ENCODE results near the gene PKP3. TPM values are rescaled to one million over a fixed set of nuclear protein-coding genes. Genes with fewer than 3 reads are reported as not detected.
A peak's percentile ranks its signal among the peaks of the same experiment; 100 is the strongest.

The PKP3 gene
- total and polyA plus RNA-seq, 2 donors, result 7.7 to 26.5 TPM

DNA sequence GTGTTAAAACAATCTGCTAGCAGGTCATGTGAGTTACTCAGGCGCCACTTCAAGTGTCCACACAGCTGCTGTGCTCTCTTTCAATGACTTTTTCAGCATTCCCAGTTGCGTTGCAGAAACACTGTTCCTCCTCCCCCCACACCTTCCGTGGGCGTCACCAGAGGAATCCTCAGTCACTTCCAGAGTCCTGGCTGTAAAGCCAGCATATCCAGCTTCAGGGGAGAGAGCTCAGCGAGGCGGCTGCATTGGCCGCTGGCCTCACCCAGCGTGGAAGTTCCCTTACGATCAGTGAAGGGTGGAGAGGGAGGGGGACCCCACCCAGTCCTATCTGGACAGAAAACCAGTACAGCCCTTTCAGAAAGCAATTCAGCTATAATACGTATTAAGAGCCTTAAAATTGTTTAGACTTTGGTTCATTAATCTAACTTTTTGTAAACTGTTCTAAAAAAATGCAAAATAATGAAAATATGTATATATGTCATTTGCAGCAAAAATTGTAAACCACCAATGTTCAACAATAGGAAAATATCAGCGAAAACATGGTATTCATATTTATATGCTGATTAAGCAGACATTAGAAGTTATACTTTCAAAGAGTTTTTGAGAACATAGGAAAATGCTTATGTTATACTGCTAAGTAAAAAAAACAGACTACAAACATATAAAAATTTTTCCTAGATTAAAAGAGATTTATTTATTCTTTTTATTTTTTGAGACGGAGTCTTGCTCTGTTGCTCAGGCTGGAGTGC, 50.6 kb downstream of the PKP3 start:
- DNase-seq (ENCODE audit: low read depth in 6 of 9, low spot score in 9 of 9), result no peak
- H3K36me3 ChIP-seq (ENCODE audit: control insufficient read depth in 2 of 2, insufficient read depth in 2 of 2, low read length in 1 of 2), result no peaks in the 10 kb centered on the region
- H3K4me1 ChIP-seq (ENCODE audit: control insufficient read depth in 2 of 2, insufficient read depth in 2 of 2, low read length in 2 of 2), result peaks cover 12 to 33% of the 10 kb centered on the region in 2 donors
- 73% methylated on average over 12 of the region's 12 CpGs for WGBS
- no peak overlapping the region for H3K27ac ChIP-seq (ENCODE audit: low read depth in 1 of 2, low read length in 1 of 2)
- peaks cover 0 to 25% of the 10 kb centered on the region in 2 donors for H3K27me3 ChIP-seq (ENCODE audit: control insufficient read depth in 2 of 2, insufficient read depth in 1 of 2, low read length in 1 of 2)
- H3K9me3 ChIP-seq (ENCODE audit: control insufficient read depth in 2 of 2, insufficient read depth in 1 of 2, low read length in 1 of 2), result peaks cover 0 to 7% of the 10 kb centered on the region in 2 donors
- H3K4me3 ChIP-seq (ENCODE audit: low read length in 2 of 2), result no peak overlapping the region

DNA sequence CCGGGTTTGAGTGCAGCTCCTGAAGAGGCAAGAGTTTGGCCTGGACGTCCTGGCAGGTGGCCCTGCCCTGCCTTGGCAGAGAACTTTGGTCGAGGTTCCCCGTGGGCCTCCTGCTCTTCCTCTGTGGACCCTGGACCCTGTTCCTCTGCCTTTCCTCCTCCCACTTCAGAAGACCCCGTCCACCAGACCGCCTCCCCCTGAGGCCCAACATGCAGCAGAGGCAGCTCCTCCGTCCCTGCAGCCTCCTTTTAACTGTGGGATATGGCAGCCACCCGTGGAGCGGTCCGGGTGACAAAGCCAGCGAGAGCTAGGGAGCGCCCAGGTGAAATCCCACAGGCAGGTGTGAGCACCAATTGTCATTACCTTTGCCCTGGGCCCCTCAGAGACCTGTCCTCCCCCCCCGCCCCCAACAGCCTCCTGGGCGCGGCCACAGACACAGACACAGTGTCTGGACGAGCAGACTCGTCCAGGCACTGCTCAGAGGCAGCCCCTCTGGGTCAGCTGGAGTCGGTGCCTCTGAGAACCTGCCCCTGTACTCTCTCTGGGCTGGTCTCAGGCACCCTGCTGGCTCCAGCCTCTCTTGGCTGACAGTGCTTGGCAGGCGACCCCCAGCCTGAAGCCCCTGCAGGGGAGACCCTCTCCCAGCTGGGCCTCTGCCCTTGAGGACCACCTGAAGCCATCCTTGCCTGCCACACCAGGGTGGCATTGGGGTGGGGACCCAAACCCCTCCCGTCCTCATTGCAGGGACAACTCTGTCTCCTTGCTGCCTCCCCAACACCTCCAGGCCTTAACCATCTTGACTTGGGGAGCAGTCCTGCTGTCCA, 52.0 kb downstream of the PKP3 start:
- Histone ChIP-seq H3K4me1 (ENCODE audit: control insufficient read depth in 2 of 2, insufficient read depth in 2 of 2, low read length in 2 of 2) (peaks cover 15 to 39% of the 10 kb centered on the region in 2 donors), H3K9me3 (ENCODE audit: control insufficient read depth in 2 of 2, insufficient read depth in 1 of 2, low read length in 1 of 2) (peaks cover 0 to 7% of the 10 kb centered on the region in 2 donors), H3K4me3 (ENCODE audit: low read length in 2 of 2) (no peak overlapping the region), H3K27ac (ENCODE audit: low read depth in 1 of 2, low read length in 1 of 2) (no peak overlapping the region), H3K27me3 (ENCODE audit: control insufficient read depth in 2 of 2, insufficient read depth in 1 of 2, low read length in 1 of 2) (peaks cover 0 to 22% of the 10 kb centered on the region in 2 donors), H3K36me3 (ENCODE audit: control insufficient read depth in 2 of 2, insufficient read depth in 2 of 2, low read length in 1 of 2) (no peaks in the 10 kb centered on the region)
- no peak for DNase-seq (ENCODE audit: low read depth in 6 of 9, low spot score in 9 of 9)
- 93% methylated on average over 20 of the region's 20 CpGs for WGBS

DNA sequence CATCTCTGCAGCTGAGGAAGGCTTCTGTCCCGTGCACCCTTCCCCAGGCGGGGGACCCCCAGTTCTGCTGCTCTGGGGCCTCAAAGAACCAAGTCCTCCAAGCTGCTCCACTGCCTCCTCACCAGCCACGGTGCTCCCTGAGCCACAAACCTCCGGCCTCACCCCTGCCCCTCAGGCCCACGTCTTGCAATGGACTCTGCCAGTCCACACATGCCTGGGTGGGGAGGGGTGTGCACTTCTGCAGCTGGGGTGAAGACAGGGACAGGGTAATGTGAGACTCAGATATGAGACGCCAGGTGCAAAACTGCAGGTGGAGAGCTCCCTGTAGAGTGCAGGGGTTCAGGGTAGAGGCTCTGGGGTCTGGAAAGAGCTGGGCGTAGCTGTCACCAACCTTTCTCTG, 52.9 kb downstream of the PKP3 start:
- 80% methylated on average over 7 of the region's 7 CpGs for WGBS

DNA sequence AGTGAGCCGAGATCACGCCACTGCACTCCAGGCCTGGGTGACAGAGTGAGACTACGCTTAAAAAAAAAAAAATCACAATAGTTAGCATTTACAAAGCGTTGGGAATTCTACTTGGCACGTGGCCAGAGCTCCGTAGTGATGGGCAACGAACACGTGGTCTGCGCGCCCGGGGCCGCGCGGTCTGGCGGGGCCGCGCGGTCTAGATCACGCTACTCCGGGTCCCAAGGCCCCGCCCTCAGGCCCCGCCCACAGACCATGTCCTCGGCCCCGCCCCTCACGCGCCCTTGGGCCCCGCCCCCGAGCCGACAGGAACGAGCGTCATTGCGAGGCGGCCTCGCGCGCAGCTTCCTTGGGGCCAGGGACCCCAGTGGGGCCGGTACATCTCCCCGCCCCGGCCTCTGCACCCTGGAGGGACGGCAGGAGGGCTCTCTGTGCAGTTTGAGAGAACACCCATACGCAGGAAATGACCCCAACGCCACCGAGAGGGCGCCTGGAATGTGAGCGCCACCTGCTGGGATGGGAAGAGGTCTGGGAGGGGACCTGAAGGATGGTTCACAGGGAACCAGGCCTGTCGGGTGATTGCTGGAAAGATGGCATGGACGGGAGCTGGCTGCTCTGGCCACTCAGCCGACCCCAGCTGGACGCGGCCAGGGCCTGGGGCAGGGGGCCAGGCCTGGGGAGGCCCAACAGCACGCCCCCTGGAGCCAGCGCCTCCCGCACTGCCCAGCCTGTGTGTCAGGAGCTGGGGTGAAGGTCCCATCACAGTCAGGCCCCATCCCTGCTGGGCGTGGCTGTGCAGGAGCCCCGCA, 54.1 kb downstream of the PKP3 start:
- Histone ChIP-seq H3K27me3 (ENCODE audit: control insufficient read depth in 2 of 2, insufficient read depth in 1 of 2, low read length in 1 of 2) (peaks cover 0 to 9% of the 10 kb centered on the region in 2 donors), H3K4me1 (ENCODE audit: control insufficient read depth in 2 of 2, insufficient read depth in 2 of 2, low read length in 2 of 2) (peaks cover 9 to 38% of the 10 kb centered on the region in 2 donors), H3K27ac (ENCODE audit: low read depth in 1 of 2, low read length in 1 of 2) (peak overlapping the region; percentile 95 to 96), H3K36me3 (ENCODE audit: control insufficient read depth in 2 of 2, insufficient read depth in 2 of 2, low read length in 1 of 2) (peaks cover 7 to 13% of the 10 kb centered on the region in 2 donors), H3K4me3 (ENCODE audit: low read length in 2 of 2) (peak overlapping the region; percentile 68 to 81), H3K9me3 (ENCODE audit: control insufficient read depth in 2 of 2, insufficient read depth in 1 of 2, low read length in 1 of 2) (peaks cover 0 to 12% of the 10 kb centered on the region in 2 donors)
- DNase-seq (ENCODE audit: low read depth in 6 of 9, low spot score in 9 of 9), result peak; percentile 69 to 93 (median 83)
- WGBS, result 8% methylated on average over 55 of the region's 55 CpGs

More for the DNA sequence above, 52.9 kb downstream of the PKP3 start:
- Histone ChIP-seq H3K4me3 (ENCODE audit: low read length in 2 of 2) (no peak overlapping the region), H3K27me3 (ENCODE audit: control insufficient read depth in 2 of 2, insufficient read depth in 1 of 2, low read length in 1 of 2) (peaks cover 0 to 15% of the 10 kb centered on the region in 2 donors), H3K27ac (ENCODE audit: low read depth in 1 of 2, low read length in 1 of 2) (peak overlapping the region in 1 of 2 donors; percentile 45), H3K9me3 (ENCODE audit: control insufficient read depth in 2 of 2, insufficient read depth in 1 of 2, low read length in 1 of 2) (peaks cover 0 to 12% of the 10 kb centered on the region in 2 donors), H3K36me3 (ENCODE audit: control insufficient read depth in 2 of 2, insufficient read depth in 2 of 2, low read length in 1 of 2) (peaks cover 0 to 1% of the 10 kb centered on the region in 2 donors), H3K4me1 (ENCODE audit: control insufficient read depth in 2 of 2, insufficient read depth in 2 of 2, low read length in 2 of 2) (peaks cover 10 to 41% of the 10 kb centered on the region in 2 donors)
- peak in 3 of 9 donors; percentile 19 to 64 (median 41) for DNase-seq (ENCODE audit: low read depth in 6 of 9, low spot score in 9 of 9)

DNA sequence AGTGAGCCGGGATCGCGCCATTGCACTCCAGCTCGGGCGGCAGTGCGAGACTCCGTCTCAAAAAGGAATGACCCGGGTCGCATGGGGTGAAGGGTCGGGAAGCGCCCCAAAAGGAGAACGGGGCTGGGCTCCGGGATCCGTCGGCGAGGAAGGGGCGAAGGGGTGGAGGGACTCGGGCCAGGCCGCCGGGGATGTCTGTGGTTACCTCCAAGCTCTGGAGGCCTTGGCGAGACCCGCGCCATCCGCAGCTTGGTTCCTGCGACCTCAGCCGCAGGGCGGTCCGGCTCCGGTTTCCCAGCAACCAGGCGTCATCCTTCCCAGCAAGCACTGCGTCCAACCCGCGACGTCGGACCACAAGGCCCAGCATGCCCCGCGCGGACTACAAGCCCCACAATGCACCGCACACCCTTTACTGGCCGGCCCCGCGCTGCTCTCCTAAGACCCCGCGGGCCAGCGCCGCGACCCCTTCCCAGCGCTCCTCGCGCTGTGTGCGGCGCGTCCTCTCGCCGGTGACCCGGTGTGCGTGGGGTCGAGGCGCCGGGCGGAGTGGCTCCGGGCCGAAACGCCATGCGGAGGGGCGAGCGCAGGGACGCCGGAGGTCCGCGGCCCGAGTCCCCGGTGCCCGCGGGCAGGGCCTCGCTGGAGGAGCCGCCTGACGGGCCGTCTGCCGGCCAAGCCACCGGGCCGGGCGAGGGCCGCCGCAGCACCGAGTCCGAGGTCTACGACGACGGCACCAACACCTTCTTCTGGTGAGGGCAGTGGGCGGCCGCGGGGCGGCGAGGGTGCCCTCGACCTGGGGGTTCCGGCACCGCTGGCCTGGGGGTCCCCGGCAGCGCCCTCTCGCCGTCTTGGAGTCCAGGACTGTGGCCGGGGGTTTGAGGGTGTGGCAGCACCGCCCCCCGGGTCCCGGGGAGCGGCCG, 56.1 kb downstream of the PKP3 start, which contains the start of gene PTDSS2:
Gene PTDSS2 (plus strand): TSS at position 391 of the 920 bp plus-strand sequence. CDS start 177 bp downstream, at position 568.
- Histone ChIP-seq H3K9me3 (ENCODE audit: control insufficient read depth in 2 of 2, insufficient read depth in 1 of 2, low read length in 1 of 2) (peaks cover 0 to 12% of the 10 kb centered on the region in 2 donors), H3K27me3 (ENCODE audit: control insufficient read depth in 2 of 2, insufficient read depth in 1 of 2, low read length in 1 of 2) (peaks cover 0 to 5% of the 10 kb centered on the region in 2 donors), H3K4me3 (ENCODE audit: low read length in 2 of 2) (peak within 1 kb of the TSS; percentile 73 to 96), H3K4me1 (ENCODE audit: control insufficient read depth in 2 of 2, insufficient read depth in 2 of 2, low read length in 2 of 2) (peaks cover 9 to 38% of the 10 kb centered on the region in 2 donors), H3K36me3 (ENCODE audit: control insufficient read depth in 2 of 2, insufficient read depth in 2 of 2, low read length in 1 of 2) (peaks cover 18 to 29% of the 10 kb centered on the region in 2 donors), H3K27ac (ENCODE audit: low read depth in 1 of 2, low read length in 1 of 2) (peak within 1 kb of the TSS; percentile 81 to 82)
- under 1% methylated on average over 108 of the region's 108 CpGs for WGBS
- peak; percentile 82 to 95 (median 89) for DNase-seq (ENCODE audit: low read depth in 6 of 9, low spot score in 9 of 9)

DNA sequence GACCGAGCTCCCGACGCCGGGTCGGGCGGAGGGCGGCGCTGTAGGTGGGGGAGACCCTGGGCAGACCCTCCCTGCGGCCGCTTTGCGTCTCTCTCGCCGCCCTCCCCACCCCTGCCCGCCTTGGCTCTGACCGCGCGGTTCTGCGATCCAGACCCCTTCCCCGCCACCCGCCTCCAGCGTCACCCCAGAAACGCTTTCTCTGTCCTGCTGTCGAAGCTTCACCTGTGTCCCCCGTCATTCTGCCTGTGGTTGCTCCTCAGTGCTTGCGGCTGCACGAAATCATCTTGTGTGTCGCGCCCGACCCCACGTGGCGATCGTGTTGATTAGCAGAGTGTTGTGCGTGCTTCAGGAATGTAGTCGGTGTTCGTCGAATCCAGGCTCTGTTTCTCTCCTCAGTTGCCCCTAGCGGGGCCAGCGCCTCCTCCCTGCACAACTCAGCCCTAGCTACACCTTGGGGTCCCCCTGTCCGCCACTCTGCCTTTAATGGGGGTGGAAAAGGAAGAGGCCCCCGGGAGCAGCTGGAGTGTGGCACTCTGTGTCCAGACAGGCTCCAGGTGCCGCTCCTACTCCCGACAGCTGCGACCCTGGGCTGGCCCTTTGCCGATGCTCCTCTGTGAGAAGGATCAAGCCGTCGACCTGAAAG, 56.9 kb downstream of the PKP3 start:
- 10% methylated on average over 46 of the region's 46 CpGs for WGBS
- Histone ChIP-seq H3K4me3 (ENCODE audit: low read length in 2 of 2) (peak overlapping the region; percentile 73 to 96), H3K36me3 (ENCODE audit: control insufficient read depth in 2 of 2, insufficient read depth in 2 of 2, low read length in 1 of 2) (peaks cover 18 to 30% of the 10 kb centered on the region in 2 donors), H3K27ac (ENCODE audit: low read depth in 1 of 2, low read length in 1 of 2) (no peak overlapping the region), H3K4me1 (ENCODE audit: control insufficient read depth in 2 of 2, insufficient read depth in 2 of 2, low read length in 2 of 2) (peaks cover 9 to 42% of the 10 kb centered on the region in 2 donors), H3K9me3 (ENCODE audit: control insufficient read depth in 2 of 2, insufficient read depth in 1 of 2, low read length in 1 of 2) (peaks cover 0 to 12% of the 10 kb centered on the region in 2 donors), H3K27me3 (ENCODE audit: control insufficient read depth in 2 of 2, insufficient read depth in 1 of 2, low read length in 1 of 2) (peaks cover 0 to 2% of the 10 kb centered on the region in 2 donors)
- DNase-seq (ENCODE audit: low read depth in 6 of 9, low spot score in 9 of 9), result peak; percentile 48 to 89 (median 65)

DNA sequence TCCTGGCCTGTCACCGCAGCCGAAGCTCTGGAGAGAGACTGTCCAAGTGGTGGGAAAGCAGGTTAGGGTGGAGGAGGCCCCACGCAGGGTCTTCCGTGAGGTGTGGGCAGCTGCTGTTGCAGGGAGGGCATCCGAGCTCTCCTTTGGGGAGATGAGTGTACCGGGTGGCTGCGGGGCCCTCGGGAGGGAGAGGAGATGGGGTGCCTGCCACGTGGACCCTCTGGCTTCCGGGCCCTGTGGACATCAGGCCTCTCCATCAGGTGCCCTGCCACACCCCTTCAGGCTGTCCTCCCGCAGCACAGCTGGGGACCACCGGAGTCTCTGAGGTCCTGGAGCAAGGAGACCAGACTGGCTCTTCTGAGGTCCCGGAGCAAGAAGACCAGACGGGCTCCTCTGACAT, 57.7 kb downstream of the PKP3 start:
- Histone ChIP-seq H3K4me1 (ENCODE audit: control insufficient read depth in 2 of 2, insufficient read depth in 2 of 2, low read length in 2 of 2) (peaks cover 13 to 49% of the 10 kb centered on the region in 2 donors), H3K27ac (ENCODE audit: low read depth in 1 of 2, low read length in 1 of 2) (no peak overlapping the region), H3K4me3 (ENCODE audit: low read length in 2 of 2) (no peak overlapping the region)

More for the DNA sequence above, 57.7 kb downstream of the PKP3 start:
- Histone ChIP-seq H3K36me3 (ENCODE audit: control insufficient read depth in 2 of 2, insufficient read depth in 2 of 2, low read length in 1 of 2) (peaks cover 18 to 30% of the 10 kb centered on the region in 2 donors), H3K9me3 (ENCODE audit: control insufficient read depth in 2 of 2, insufficient read depth in 1 of 2, low read length in 1 of 2) (peaks cover 0 to 12% of the 10 kb centered on the region in 2 donors), H3K27me3 (ENCODE audit: control insufficient read depth in 2 of 2, insufficient read depth in 1 of 2, low read length in 1 of 2) (peaks cover 0 to 2% of the 10 kb centered on the region in 2 donors)
- DNase-seq (ENCODE audit: low read depth in 6 of 9, low spot score in 9 of 9), result no peak
- WGBS, result 97% methylated on average over 14 of the region's 14 CpGs
